ENCODE data around the gene PSMB8.

Gene PSMB8

DNA sequence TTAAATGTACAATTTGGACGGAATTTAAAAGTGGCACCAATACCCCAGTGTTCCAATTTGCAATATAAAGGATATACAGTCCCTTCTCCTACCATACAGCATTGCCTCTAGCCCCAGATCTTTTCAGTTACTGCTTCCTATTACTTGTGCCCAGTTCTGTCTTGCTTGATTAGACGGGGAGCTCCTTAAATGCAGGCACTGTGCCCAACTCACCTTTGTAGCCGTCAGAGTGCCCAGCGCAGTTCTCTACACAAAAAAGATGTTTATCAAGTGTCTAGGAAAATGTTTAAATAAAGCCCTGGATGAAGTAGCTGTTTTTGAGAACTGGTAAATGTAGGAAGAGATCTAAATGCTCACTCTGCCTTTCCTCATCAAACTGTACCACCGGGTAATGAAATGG is 12.9 kb downstream of the PSMB8 start:
- H3K4me3 ChIP-seq (ENCODE audit: low read depth, low read length) = no peak overlapping the region
- TF ChIP-seq, protein P1, sequence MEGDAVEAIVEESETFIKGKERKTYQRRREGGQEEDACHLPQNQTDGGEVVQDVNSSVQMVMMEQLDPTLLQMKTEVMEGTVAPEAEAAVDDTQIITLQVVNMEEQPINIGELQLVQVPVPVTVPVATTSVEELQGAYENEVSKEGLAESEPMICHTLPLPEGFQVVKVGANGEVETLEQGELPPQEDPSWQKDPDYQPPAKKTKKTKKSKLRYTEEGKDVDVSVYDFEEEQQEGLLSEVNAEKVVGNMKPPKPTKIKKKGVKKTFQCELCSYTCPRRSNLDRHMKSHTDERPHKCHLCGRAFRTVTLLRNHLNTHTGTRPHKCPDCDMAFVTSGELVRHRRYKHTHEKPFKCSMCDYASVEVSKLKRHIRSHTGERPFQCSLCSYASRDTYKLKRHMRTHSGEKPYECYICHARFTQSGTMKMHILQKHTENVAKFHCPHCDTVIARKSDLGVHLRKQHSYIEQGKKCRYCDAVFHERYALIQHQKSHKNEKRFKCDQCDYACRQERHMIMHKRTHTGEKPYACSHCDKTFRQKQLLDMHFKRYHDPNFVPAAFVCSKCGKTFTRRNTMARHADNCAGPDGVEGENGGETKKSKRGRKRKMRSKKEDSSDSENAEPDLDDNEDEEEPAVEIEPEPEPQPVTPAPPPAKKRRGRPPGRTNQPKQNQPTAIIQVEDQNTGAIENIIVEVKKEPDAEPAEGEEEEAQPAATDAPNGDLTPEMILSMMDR (IDR thresholded peaks at IDR 0.05; ENCODE audit: insufficient read depth, low read depth, low read length, missing control alignments) = no peak
- no peak for DNase-seq (ENCODE audit: low read depth)

DNA sequence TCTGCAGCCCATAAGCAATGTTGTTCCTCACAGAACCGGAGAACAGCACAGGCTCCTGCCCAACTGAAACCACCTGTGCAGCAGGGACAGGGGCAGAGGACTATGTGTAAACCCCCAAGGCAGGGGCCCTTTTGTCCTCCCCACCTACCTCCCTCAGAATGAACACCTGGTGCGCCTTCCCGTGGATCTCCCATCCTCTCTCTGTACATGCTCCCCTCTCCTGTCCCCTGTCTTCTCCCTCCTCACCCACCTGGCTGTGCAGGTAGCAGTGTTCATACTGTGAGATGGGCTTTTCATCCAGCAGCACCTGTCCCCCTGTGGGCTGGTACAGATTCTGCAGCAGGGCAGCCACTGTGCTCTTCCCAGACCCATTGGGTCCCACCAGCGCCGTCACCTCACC is 13.8 kb downstream of the PSMB8 start:
- TF ChIP-seq, protein P1 (IDR thresholded peaks at IDR 0.05; ENCODE audit: insufficient read depth, low read depth, low read length, missing control alignments) = no peak

DNA sequence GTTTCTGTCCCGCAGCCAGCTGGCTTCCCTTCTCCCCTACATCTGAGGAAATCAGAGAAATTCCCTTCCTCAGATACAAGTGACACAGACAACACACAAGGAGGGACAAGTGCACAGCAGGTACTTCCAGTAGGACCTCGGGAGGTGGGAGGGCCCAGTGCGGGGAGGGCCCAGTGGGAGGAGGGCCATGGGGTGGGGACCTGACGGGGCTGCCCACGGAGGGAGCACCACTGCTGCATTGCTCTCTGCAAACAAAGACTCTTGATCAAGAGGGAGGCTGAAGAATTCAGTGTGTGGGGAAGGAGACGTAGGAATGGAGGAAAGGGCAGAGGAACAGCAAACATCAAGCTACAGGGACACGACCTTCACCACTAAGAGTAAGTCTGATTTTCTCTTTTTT is 14.4 kb downstream of the PSMB8 start:
- TF ChIP-seq, protein P1 (IDR thresholded peaks at IDR 0.05; ENCODE audit: insufficient read depth, low read depth, low read length, missing control alignments) = no peak
- H3K4me3 ChIP-seq (ENCODE audit: low read depth, low read length) = no peak overlapping the region
- DNase-seq (ENCODE audit: low read depth) = no peak

More for the DNA sequence above, 13.8 kb downstream of the PSMB8 start:
- H3K4me3 ChIP-seq (ENCODE audit: low read depth, low read length) = no peak overlapping the region
- DNase-seq (ENCODE audit: low read depth) = no peak

DNA sequence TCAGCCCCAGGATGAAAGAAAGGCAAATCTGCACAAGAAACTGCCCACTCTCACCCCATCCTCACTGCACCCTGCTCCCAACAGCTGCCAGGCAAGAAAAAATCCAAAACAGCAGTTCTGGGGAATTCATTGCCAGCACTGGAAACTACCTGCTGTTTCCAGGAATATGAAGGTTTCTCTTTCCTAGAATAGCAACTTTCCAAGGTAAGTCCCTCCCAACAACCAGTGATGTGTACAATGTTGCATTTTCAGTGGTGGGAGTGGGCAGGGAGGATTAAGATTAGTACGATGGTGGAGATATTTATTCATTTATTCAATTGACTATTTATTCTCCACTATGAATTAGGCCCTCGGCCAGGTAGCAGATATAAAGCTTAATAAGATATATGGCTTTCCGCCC is 16.8 kb downstream of the PSMB8 start:
- TF ChIP-seq, protein P1 (IDR thresholded peaks at IDR 0.05; ENCODE audit: insufficient read depth, low read depth, low read length, missing control alignments) = no peak
- no peak overlapping the region for H3K4me3 ChIP-seq (ENCODE audit: low read depth, low read length)
- DNase-seq (ENCODE audit: low read depth) = no peak

DNA sequence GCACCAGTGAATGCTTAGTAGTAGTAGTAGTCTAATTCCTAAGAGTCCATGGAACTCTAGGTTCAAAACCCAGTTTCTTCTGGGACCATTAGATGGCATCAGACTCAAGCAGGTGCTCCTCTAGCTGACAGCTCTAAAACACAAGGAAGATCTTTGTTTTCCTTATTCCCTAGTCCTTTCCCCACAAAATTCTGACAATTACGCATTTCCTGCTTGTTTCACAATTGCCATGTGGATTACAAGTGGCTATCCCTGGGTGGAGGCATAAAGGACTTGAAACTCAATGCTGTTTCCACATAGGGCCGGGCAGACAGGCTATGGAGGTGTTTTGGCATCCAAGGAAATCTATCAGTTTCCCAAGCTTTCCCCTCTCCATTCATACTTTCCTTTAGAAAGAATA is 17.9 kb downstream of the PSMB8 start:
- H3K4me3 ChIP-seq (ENCODE audit: low read depth, low read length) = no peak overlapping the region
- DNase-seq (ENCODE audit: low read depth) = no peak
- TF ChIP-seq, protein P1 (IDR thresholded peaks at IDR 0.05; ENCODE audit: insufficient read depth, low read depth, low read length, missing control alignments) = peak; percentile 11

DNA sequence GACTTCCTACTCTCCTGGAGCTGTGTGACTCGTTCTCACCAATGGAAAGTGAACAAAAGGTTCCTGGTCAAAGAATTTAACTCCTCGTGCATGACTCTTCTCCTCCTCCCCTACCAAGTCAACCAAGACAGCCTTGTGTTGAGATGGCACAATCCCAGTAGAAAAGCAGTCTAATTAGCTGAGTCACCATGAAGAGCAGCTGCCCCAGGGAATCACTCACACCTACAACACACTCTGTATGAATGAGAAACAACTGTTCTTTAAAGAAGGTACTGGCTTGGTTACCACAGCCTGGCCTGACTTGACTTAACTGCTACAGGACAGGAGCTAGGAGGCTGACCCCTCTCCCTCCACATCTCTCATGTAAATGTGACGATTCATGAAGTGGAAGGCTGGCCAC is 24.1 kb downstream of the PSMB8 start:
- TF ChIP-seq, protein P1 (IDR thresholded peaks at IDR 0.05; ENCODE audit: insufficient read depth, low read depth, low read length, missing control alignments) = no peak
- no peak overlapping the region for H3K4me3 ChIP-seq (ENCODE audit: low read depth, low read length)
- no peak for DNase-seq (ENCODE audit: low read depth)

DNA sequence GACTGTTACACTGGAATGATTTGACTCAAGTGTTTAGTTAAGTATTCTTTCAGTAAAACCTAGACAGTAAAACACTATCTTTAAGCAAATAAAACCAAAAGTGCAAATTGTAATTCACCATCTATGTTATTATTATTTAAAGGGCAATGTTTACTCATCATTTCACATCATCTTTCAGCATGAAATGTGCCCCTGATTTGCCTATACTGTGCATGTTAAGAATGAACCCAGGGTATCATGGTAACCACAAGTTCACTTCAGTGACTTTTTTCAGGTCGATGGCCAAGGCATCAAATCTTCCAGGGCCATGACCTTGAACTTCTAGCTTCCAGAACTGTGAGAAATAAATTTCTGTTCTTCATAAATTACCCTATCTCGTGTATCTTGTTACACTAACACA is 25.0 kb downstream of the PSMB8 start:
- no peak for DNase-seq (ENCODE audit: low read depth)
- no peak overlapping the region for H3K4me3 ChIP-seq (ENCODE audit: low read depth, low read length)
- TF ChIP-seq, protein P1 (IDR thresholded peaks at IDR 0.05; ENCODE audit: insufficient read depth, low read depth, low read length, missing control alignments) = no peak
